ENCODE data around the gene NR3C1.

The NR3C1 gene

GRCh38 chr5:143418140-143418866, 14.8 kb upstream of the NR3C1 start:
- no peak for FAIRE-seq

GRCh38 chr5:143417503-143418139, 14.1 kb upstream of the NR3C1 start:
- FAIRE-seq: no peak

- FAIRE-seq: no peak
Observed at GRCh38 chr5:143416411-143416810, 12.9 kb upstream of the NR3C1 start.

DNA sequence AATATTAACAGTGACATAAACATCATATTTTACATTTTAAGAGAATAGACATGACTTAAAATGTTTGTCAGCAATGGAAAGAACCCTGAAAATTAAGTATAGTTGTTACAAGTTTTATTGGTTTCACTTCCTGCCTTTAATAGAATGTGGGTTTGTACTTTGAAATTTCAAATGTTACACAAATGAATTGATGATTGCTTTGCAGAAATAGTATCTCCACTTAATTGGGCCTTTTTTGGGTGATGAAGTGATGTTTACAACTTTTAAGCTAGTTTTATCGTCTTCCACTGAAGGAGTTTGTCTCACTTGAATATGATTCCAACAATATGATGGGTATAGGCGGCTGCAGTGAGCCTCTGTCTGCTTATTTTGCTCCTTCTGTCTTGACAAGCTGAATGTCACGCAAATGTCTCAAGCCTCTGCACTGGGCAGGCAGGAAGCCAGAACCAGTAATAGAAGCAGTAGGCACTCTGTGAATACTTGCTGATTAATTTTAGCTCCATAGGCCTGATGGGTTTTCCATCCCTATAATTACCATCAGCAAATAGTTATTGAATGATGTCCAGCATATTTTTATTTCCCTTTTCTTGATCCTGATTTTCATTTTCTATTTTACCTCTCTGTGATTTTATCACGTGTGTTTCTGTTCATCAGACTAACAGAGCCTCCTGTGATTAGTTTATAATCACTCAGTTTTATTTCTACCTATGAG, 10.6 kb upstream of the NR3C1 start:
- FAIRE-seq: no peak

DNA sequence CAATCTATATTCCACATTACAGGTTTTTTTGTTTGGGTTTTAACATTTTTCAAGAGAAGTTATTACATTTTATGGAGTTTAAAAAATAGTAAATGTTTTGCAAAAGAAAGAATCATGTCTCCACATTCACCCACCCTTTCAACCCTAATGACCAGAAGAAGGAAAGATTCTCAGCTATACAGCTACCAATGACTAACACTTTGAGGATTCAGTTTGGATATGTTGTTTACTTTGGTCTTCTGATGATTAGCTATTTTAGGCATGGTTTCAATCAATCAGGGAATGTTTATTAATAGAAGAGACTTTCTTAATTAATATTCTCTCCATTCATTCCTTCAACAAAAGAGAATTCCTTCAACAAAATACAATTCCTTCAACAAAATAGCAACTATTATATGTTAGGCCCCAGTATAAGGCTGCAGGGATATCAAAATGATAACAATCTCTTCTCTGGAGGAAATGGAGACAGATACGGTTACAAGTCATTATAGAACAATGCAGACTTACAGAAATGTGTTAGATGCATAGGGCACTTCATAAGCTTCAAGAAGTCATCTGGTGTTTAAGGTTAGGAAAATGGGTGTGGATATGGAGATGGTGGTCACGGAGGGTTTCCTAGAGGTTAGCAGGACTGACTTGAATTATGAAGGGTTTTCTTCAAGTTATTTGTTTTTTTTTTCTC, 9.3 kb upstream of the NR3C1 start:
- FAIRE-seq: no peak

DNA sequence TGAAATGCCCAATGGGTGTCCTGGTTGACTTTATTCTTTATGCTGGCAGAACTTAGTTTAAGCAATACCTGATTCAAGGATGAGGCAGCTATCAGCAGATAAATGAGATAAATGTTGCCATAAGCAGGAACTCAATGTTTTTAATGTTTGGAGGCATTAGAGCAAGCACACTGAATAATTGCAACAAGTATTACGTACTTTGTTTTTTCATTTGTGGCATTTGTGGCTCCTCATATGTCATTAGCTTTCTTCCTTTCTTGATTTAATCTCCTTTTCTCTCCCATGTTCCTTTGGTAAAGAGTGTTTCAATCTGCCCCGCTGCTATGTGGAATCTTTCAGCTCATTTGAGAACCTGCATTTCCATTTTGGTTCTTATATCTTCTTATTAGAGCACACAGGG, 6.4 kb upstream of the NR3C1 start:
- no peak for FAIRE-seq

- FAIRE-seq: no peak
Observed at GRCh38 chr5:143406408-143406807, 2.9 kb upstream of the NR3C1 start.

DNA sequence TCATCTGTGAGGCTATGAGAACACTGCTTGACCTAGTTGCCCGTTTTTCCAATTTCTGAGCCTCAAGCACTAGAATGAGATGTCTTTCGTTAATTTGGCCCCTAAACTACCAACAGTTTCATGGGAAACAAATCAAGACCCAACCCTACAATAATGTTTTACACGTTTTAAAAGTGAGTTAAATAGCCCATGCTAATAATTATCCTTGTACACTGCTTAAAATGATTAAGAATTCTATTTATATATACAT, 2.3 kb upstream of the NR3C1 start:
- FAIRE-seq: no peak

GRCh38 chr5:143405063-143405848, 1.8 kb upstream of the NR3C1 start:
- no peak for FAIRE-seq

GRCh38 chr5:143404416-143405062, 1.1 kb upstream of the NR3C1 start:
- no peak for FAIRE-seq

DNA sequence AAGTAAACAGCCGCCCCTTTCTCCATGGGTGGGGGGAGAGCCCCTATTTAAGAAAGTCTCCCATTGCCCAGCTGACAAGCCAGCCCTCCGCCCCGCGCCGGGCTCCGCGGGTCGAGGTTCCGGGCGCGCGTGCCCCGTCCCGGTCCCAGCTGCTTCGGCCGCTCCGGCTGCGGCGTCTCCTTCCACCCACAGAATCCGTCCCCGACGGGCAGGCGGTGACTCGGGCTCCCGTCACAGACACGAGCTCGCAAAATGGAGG, 223 bp downstream of the NR3C1 start:
- no peak for FAIRE-seq

GRCh38 chr5:143402553-143403333, 743 bp downstream of the NR3C1 start:
- no peak for FAIRE-seq

GRCh38 chr5:143402017-143402552, 1.4 kb downstream of the NR3C1 start:
- no peak for FAIRE-seq

- no peak for FAIRE-seq
Observed at GRCh38 chr5:143401227-143402016, 2.1 kb downstream of the NR3C1 start.

DNA sequence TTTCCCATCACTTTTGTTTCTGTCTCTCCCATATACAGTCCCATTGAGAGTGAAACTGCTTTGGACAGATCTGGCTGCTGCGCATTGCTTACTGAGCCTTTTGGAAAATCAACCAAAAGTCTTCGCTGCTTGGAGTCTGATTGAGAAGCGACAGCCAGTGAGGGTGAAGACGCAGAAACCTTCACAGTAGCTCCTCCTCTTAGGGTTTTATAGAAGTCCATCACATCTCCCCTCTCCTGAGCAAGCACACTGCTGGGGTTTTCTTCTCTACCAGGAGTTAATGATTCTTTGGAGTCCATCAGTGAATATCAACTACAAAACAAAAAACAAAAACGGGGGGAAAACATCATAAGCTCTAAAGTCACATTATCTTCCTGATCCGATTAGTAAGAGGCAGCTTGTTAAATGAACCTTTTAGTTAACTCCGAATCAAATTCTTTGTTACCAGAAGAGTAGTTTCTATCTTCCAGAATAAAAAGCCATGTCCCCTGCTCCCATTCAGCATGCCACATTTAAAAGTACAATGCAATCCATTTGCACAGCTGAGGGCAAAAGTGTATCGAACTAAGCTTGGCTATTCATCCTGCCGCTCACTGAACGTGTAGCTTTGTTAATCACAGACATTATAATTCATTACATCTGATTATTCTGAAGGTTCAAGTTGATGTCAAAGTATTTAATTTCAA, 2.8 kb downstream of the NR3C1 start:
- no peak for FAIRE-seq

DNA sequence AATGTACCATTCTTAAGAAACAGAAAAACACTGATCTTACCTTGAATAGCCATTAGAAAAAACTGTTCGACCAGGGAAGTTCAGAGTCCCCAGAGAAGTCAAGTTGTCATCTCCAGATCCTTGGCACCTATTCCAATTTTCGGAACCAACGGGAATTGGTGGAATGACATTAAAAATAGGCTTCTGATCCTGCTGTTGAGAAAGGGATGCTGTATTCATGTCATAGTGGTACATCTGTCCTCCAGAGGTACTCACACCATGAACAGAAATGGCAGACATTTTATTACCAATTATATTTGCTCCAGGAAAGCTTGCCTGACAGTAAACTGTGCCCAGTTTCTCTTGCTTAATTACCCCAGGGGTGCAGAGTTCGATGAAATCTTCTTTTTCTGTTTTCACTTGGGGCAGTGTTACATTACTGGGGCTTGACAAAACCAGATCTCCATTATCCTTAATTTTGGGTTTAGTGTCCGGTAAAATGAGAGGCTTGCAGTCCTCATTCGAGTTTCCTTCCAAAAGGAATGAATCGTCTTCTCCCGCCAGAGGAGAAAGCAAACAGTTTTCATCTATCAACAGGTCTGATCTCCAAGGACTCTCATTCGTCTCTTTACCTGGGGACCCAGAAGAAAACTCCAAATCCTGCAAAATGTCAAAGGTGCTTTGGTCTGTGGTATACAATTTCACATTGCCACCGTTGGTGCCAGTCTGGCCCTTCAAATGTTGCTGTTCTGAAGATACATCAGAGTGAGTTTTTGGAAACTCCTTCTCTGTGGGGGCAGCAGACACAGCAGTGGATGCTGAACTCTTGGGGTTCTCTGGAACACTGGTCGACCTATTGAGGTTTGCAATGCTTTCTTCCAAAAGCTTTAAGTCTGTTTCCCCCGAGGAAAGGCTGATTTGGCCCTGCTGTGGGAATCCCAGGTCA, 3.6 kb downstream of the NR3C1 start:
- FAIRE-seq: no peak

DNA sequence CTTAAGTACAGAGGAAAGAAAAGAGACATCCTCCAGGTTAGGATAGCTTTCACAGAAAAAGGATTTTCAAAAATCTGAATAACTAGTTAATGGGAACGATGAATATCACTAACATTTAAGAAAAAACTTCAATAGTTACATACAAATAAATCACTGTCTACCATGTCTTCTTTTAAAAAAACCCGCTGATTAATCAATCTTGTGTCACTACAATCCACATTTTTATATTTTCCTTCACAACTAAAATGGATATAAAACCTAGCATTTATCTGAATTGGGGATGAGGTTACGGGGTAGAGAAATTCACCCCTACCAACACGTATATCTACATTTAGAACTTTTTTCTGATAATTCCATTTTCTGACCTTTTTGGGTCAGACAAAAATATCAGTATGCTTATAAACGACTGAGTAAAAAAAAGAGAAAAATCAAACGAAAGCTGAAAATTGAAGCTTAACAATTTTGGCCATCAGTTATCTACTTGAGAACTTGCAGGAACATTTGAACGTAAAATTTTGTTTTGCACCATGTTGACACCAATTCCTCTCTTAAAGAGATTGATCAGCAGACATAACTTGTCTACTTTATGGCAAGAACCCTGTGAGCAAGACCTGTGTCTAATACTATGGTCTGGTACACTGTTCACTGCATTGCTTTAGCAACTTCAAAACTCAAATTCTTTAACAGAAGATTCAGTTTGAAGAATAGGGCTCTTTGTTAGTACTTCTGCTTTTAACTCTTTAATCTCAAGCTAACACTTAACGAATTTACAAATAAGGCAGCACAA, 4.8 kb downstream of the NR3C1 start:
- peak; percentile 30 for FAIRE-seq

GRCh38 chr5:143398053-143398355, 5.5 kb downstream of the NR3C1 start:
- peak; percentile 72 for FAIRE-seq

All from islet of Langerhans (tissue), 1 donor.